SK-N-SH (cell line): ENCODE results near the gene MAGI2.

Experiments
- EP300 ChIP-seq, 2 experiments: IDR thresholded peaks; 2 replicates each; pipeline versions ENCODE4 v1.4.0 to v1.6.1; 2012; ENCODE audit warnings: borderline replicate concordance in 1 of 2, low read depth in 1 of 2, low read length in 1 of 2
- EZH2phosphoT487 ChIP-seq: fragments of 200-600 bp; sonication (generic); IDR thresholded peaks from 2 replicates; pipeline ENCODE4 v1.6.1; 2017; ENCODE audit warnings: low read depth, mixed run types, mild to moderate bottlenecking, antibody characterized with exemption, moderate library complexity, borderline replicate concordance
- FOXM1 ChIP-seq: IDR thresholded peaks from 2 replicates; pipeline ENCODE4 v1.4.0; 2012; ENCODE audit warnings: low read depth, mild to moderate bottlenecking
- POLR2AphosphoS5 ChIP-seq: IDR thresholded peaks from 2 replicates; pipeline ENCODE4 v1.6.1; 2012; ENCODE audit warnings: low read depth, low read length
- TF ChIP-seq, protein P1 (sequence below): fragments of 150-350 bp; IDR thresholded peaks from 2 replicates; pipeline ENCODE4 v1.6.1; 2017; ENCODE audit warnings: antibody characterized with exemption, low read length, low read depth, borderline replicate concordance

GRCh38 chr7:78695826-78696225 is 757.6 kb downstream of the MAGI2 start:
- no peak for TF ChIP-seq POLR2AphosphoS5
- no peak for TF ChIP-seq EP300 (IDR thresholded peaks at IDR 0.05; ENCODE audit: borderline replicate concordance in 1 of 2, low read depth in 1 of 2, low read length in 1 of 2)
- TF ChIP-seq, protein P1, sequence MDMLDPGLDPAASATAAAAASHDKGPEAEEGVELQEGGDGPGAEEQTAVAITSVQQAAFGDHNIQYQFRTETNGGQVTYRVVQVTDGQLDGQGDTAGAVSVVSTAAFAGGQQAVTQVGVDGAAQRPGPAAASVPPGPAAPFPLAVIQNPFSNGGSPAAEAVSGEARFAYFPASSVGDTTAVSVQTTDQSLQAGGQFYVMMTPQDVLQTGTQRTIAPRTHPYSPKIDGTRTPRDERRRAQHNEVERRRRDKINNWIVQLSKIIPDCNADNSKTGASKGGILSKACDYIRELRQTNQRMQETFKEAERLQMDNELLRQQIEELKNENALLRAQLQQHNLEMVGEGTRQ: no peak
- TF ChIP-seq FOXM1: no peak
- no peak for TF ChIP-seq EZH2phosphoT487
